ENCODE results near the gene CMIP. TPM values are rescaled to one million over a fixed set of nuclear protein-coding genes. Genes with fewer than 3 reads are reported as not detected.

Gene CMIP
- polyA plus RNA-seq, 1 of the 3 experiments (the other 2 are of a cell fraction), result 5.4 TPM

GRCh38 chr16:81499576-81500380 is 55.2 kb downstream of the CMIP start:
- Histone ChIP-seq H3K4me3 (ENCODE audit: low read depth in 2 of 2, low read length in 1 of 2) (no peak overlapping the region), H3K4me1 (ENCODE audit: control insufficient read depth in 1 of 2, insufficient read depth in 2 of 2, low read depth in 1 of 2, low read length in 1 of 2) (peaks cover 0 to 38% of the 10 kb centered on the region in 2 experiments; a peak in 2 of 4 replicates), H3K9me2 (no peaks in the 10 kb centered on the region), H2AFZ (ENCODE audit: low read depth) (no peak overlapping the region), H3K79me2 (ENCODE audit: insufficient read depth) (peaks cover 20% of the 10 kb centered on the region; the same call in 1 of the 2 replicates), H4K20me1 (ENCODE audit: insufficient read depth) (peaks cover 3% of the 10 kb centered on the region; the same call in 1 of the 2 replicates), H3K4me2 (no peak overlapping the region), H3K27me3 (ENCODE audit: insufficient read depth) (no peaks in the 10 kb centered on the region), H3K27ac (ENCODE audit: low read depth in 2 of 2, low read length in 1 of 2) (peak overlapping the region in 1 of 2 experiments; percentile 18; a peak in 1 of 4 replicates), H3K9me3 (no peaks in the 10 kb centered on the region), H3K36me3 (replicated peaks in 1 of 2; ENCODE audit: control insufficient read depth in 1 of 2, insufficient read depth in 2 of 2, low read length in 1 of 2) (peaks cover 0 to 3% of the 10 kb centered on the region in 2 experiments), H3K9ac (no peak overlapping the region), H3F3A (replicated peaks; ENCODE audit: insufficient read depth) (no peaks in the 10 kb centered on the region)
- ChIA-PET POLR2A (interaction anchor here (0.6 to 1.1 kb wide), 2 partner anchors 16 to 1719 kb away, joined by 3 read pairs; no protein-coding TSS in a partner anchor), CTCF (no interaction called here)
- TF ChIP-seq JUND (IDR thresholded peaks at IDR 0.05) (no peak), SIN3A (IDR thresholded peaks at IDR 0.05; ENCODE audit: borderline replicate concordance, low read depth, low read length) (no peak)
- WGBS (ENCODE audit: low lambda C conversion rate), result 87% methylated on average over 12 of the region's 20 CpGs
- DNase-seq, result no peak

DNA sequence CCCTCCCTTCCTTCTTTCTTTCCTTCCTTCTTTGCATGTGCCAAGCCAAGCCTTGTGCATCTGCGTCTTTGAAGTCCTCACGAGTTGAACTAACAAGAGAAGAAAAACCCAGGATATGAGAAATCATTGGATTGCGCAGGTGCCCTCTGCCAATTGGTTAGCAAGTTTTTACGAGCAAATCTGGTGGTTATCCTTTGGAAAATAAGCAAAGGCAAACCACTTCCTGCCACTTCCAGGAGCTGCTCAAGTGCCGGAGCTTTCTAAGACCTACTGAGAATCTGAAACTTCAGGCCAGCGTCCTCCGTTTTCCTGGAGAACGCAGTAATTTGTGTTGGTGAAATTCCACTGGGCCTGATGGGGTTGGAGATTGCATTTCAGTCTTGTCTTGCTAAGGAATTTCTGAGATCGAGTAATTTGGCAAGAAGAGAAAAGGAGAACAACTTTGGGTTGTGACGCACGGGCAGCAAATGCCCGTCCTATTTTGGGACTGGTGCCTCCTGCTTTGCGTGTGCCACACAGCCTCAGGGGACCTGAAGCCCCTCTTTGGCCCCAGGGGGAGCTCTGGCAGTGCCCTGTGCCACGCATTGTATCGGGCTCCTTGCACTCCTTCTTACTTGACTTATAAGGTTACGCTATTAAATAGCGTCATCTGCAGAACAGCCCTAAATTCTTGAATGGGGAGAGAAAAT is 56.4 kb downstream of the CMIP start:
- ChIA-PET CTCF (no interaction called here), POLR2A (no interaction called here)
- Histone ChIP-seq H3F3A (replicated peaks; ENCODE audit: insufficient read depth) (no peaks in the 10 kb centered on the region), H3K79me2 (ENCODE audit: insufficient read depth) (peaks cover 20% of the 10 kb centered on the region; the same call in 1 of the 2 replicates), H3K4me3 (ENCODE audit: low read depth in 2 of 2, low read length in 1 of 2) (no peak overlapping the region), H2AFZ (ENCODE audit: low read depth) (no peak overlapping the region), H3K36me3 (replicated peaks in 1 of 2; ENCODE audit: control insufficient read depth in 1 of 2, insufficient read depth in 2 of 2, low read length in 1 of 2) (peaks cover 0 to 3% of the 10 kb centered on the region in 2 experiments), H3K27me3 (ENCODE audit: insufficient read depth) (no peaks in the 10 kb centered on the region), H4K20me1 (ENCODE audit: insufficient read depth) (0 out of 2 replicates have a peak, but pooled peaks cover 3% of the 10 kb centered on the region), H3K9me2 (no peaks in the 10 kb centered on the region), H3K9ac (no peak overlapping the region), H3K4me1 (ENCODE audit: control insufficient read depth in 1 of 2, insufficient read depth in 2 of 2, low read depth in 1 of 2, low read length in 1 of 2) (peaks cover 0 to 32% of the 10 kb centered on the region in 2 experiments; a peak in 2 of 4 replicates), H3K27ac (ENCODE audit: low read depth in 2 of 2, low read length in 1 of 2) (no peak overlapping the region), H3K4me2 (no peak overlapping the region), H3K9me3 (no peaks in the 10 kb centered on the region)
- WGBS (ENCODE audit: low lambda C conversion rate), result 95% methylated on average over 17 of the region's 17 CpGs
- TF ChIP-seq NFIC (IDR thresholded peaks at IDR 0.05; ENCODE audit: borderline replicate concordance) (no peak), FOXM1 (IDR thresholded peaks at IDR 0.05; ENCODE audit: low read depth) (no peak), TAF1 (IDR thresholded peaks at IDR 0.05; ENCODE audit: borderline replicate concordance, low read depth, low read length) (no peak), RCOR1 (IDR thresholded peaks at IDR 0.05; ENCODE audit: low read length) (no peak)
- DNase-seq, result no peak

- TF ChIP-seq MEF2A (IDR thresholded peaks at IDR 0.05; ENCODE audit: borderline replicate concordance, low read depth) (no peak), PBX3 (IDR thresholded peaks at IDR 0.05) (no peak), SIN3A (IDR thresholded peaks at IDR 0.05; ENCODE audit: borderline replicate concordance, low read depth, low read length) (no peak), YY1 (IDR thresholded peaks at IDR 0.05; ENCODE audit: low read depth) (no peak), MXI1 (IDR thresholded peaks at IDR 0.05; ENCODE audit: low read depth, low read length) (no peak), CHD2 (IDR thresholded peaks at IDR 0.05; ENCODE audit: low read length, partially characterized antibody) (no peak), TAF1 (IDR thresholded peaks at IDR 0.05; ENCODE audit: borderline replicate concordance, low read depth, low read length) (no peak), MAX (IDR thresholded peaks at IDR 0.05; ENCODE audit: low read depth) (no peak), RAD21 (IDR thresholded peaks at IDR 0.05; ENCODE audit: low read length) (no peak), EP300 (IDR thresholded peaks at IDR 0.05; ENCODE audit: borderline replicate concordance in 1 of 2, low read depth in 1 of 2, low read length in 1 of 2) (no peak)
- Histone ChIP-seq H3K4me1 (ENCODE audit: control insufficient read depth in 1 of 2, insufficient read depth in 2 of 2, low read depth in 1 of 2, low read length in 1 of 2) (peaks cover 0 to 32% of the 10 kb centered on the region in 2 experiments; a peak in 2 of 4 replicates), H3F3A (replicated peaks; ENCODE audit: insufficient read depth) (no peaks in the 10 kb centered on the region), H3K79me2 (ENCODE audit: insufficient read depth) (peaks cover 23% of the 10 kb centered on the region; the same call in 1 of the 2 replicates), H3K4me2 (no peak overlapping the region), H3K4me3 (ENCODE audit: low read depth in 2 of 2, low read length in 1 of 2) (no peak overlapping the region), H3K36me3 (replicated peaks in 1 of 2; ENCODE audit: control insufficient read depth in 1 of 2, insufficient read depth in 2 of 2, low read length in 1 of 2) (peaks cover 0 to 3% of the 10 kb centered on the region in 2 experiments), H4K20me1 (ENCODE audit: insufficient read depth) (0 out of 2 replicates have a peak, but pooled peaks cover under 1% of the 10 kb centered on the region), H3K9me3 (no peaks in the 10 kb centered on the region), H3K9me2 (no peaks in the 10 kb centered on the region), H3K9ac (no peak overlapping the region), H3K27ac (ENCODE audit: low read depth in 2 of 2, low read length in 1 of 2) (peak overlapping the region in 1 of 2 experiments; percentile 79; a peak in 2 of 4 replicates), H2AFZ (ENCODE audit: low read depth) (no peak overlapping the region), H3K27me3 (ENCODE audit: insufficient read depth) (no peaks in the 10 kb centered on the region)
- DNase-seq, result peak; percentile 72
- POLR2A ChIA-PET, result interaction anchor here (1.0 kb wide), 1 partner anchor 14 kb away, joined by 3 read pairs; no protein-coding TSS in a partner anchor
- CTCF ChIA-PET, result interaction anchor here (0.6 kb wide), 1 partner anchor 14 kb away, joined by 4 read pairs; no protein-coding TSS in a partner anchor
- WGBS (ENCODE audit: low lambda C conversion rate), result 78% methylated on average over 17 of the region's 17 CpGs
These were observed 57.9 kb downstream of the CMIP start for GRCh38 chr16:81502396-81503070.

Measured in SK-N-SH (cell line).